HFF-Myc (cell line): ENCODE measurements around the gene POP5.

ENCODE experiments used
- DNase-seq: peaks from one replicate; pipeline ENCODE4 v3.0.0-alpha.2; 2011; ENCODE audit warnings: low read depth; ENCODE audit errors: extremely low read depth
- H3K4me3 ChIP-seq: replicated peaks from 2 replicates; pipeline ENCODE4 v1.5.1; 2011; ENCODE audit warnings: low read depth, mild to moderate bottlenecking, control low read depth, low read length
- CTCF ChIP-seq: IDR thresholded peaks from 2 replicates; pipeline ENCODE4 v1.5.1; 2012; ENCODE audit warnings: mild to moderate bottlenecking, low read depth, low read length, control low read depth; ENCODE audit errors: missing control alignments

The POP5 gene

DNA sequence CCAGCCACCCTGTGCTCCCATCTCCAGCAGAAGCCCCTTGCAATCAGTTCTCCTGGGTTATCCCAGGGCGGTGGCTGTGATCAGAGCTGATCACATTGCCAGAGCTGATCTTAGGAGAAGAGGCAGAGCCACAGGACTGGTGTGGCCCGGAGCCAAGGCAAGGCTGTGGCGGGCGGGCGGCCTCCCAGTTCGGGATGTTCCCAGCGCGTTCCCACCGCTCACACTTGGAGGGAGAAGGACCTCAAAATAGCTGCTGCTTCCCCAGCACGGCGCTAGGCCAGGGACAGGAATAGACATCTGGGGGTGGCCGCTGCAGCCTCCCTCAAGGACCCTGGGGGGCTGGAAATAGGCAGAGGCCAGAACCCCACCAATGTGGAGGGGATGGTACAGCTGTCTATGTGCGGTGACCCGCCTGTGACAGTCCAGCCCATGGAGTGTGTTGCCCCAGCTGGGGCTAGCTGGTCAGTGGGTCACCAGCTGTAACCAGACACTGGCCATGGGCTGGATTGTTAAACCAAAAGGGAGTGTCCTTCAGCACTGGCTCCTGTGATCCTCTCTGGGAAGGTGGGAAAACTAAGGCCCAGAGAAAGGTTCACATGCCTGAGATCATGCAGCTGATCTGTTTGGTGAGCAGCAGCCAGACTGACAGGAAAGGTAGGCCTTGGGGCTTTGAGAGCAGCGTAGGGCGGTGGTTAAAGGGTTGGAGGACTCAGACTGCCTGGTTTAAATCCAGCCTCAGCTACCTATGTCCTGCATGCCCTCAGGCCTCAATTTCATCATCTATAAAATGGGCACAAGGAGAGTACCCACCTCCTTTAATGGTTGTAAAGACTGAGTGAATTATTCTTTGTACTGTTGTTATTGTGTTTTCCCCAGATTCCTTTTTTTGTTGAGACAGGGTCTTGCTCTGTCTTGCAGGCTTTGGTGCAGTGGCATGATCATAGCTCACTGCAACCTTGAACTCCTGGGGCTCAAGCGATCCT lies 8.0 kb upstream of the POP5 start:
- H3K4me3 ChIP-seq, result no peak overlapping the region
- no peak for DNase-seq
- TF ChIP-seq CTCF, result no peak

- H3K4me3 ChIP-seq, result no peak overlapping the region
- no peak for TF ChIP-seq CTCF
- DNase-seq, result no peak
Observed at GRCh38 chr12:120588371-120588770, 7.2 kb upstream of the POP5 start.

- no peak for DNase-seq
- TF ChIP-seq CTCF, result no peak
- H3K4me3 ChIP-seq, result no peak overlapping the region
Observed at GRCh38 chr12:120586860-120587259, 5.7 kb upstream of the POP5 start.

GRCh38 chr12:120586206-120586605 lies 5.0 kb upstream of the POP5 start:
- no peak for DNase-seq
- H3K4me3 ChIP-seq, result no peak overlapping the region
- TF ChIP-seq CTCF, result no peak

DNA sequence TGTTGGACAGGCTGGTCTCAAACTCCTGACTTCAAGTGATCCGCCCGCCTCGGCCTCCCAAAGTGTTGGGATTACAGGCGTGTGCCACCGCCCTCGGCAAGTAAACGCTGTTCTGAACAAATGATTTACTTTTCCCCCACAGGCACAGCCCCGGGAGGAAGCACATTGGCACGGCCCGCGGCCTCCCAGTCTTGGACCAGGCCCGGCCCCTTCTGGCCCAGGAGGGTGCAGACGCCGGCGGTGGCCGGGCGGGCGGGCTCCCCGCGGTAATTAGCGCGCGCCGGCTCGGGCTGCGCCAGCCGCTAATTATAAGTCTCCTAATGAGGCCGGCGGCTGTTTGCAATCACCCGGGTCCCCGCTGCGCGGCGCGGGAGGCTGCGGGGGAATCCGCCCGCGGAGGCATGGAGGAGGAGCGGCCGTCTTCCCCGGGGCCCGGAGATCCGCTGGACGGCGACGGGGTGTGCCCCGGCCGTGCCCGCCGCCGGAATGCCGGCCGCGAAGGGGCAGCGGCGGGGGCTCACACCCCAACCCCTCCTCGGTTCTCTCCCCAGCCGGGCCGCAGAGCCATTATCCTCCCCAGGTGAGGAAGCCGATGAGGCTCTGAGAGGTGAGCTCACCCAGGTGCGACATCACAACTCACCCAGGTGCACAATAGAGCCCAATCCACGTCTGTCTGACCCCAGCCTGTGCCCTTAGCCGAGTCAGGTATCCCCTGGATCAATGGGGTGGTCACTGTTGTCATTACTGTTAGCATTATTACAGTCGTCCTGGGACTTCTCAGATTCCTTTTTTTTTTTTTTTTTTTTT lies 3.3 kb upstream of the POP5 start:
- peak overlapping the region; percentile 27 for H3K4me3 ChIP-seq
- no peak for TF ChIP-seq CTCF
- no peak for DNase-seq

GRCh38 chr12:120583478-120584030 lies 2.4 kb upstream of the POP5 start:
- peak; percentile 24 for DNase-seq
- TF ChIP-seq CTCF, result peak; percentile 96
- no peak overlapping the region for H3K4me3 ChIP-seq
